Left hindlimb (tissue), 1 donor: Measurements from ENCODE around the gene SLC9B2.
A peak's percentile ranks its signal among the peaks of the same experiment; 100 is the strongest.

ENCODE experiments used
- DNase-seq: peaks from one replicate; pipeline ENCODE4 v3.0.0-alpha.2; 2018

The SLC9B2 gene, protein sequence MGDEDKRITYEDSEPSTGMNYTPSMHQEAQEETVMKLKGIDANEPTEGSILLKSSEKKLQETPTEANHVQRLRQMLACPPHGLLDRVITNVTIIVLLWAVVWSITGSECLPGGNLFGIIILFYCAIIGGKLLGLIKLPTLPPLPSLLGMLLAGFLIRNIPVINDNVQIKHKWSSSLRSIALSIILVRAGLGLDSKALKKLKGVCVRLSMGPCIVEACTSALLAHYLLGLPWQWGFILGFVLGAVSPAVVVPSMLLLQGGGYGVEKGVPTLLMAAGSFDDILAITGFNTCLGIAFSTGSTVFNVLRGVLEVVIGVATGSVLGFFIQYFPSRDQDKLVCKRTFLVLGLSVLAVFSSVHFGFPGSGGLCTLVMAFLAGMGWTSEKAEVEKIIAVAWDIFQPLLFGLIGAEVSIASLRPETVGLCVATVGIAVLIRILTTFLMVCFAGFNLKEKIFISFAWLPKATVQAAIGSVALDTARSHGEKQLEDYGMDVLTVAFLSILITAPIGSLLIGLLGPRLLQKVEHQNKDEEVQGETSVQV

DNA sequence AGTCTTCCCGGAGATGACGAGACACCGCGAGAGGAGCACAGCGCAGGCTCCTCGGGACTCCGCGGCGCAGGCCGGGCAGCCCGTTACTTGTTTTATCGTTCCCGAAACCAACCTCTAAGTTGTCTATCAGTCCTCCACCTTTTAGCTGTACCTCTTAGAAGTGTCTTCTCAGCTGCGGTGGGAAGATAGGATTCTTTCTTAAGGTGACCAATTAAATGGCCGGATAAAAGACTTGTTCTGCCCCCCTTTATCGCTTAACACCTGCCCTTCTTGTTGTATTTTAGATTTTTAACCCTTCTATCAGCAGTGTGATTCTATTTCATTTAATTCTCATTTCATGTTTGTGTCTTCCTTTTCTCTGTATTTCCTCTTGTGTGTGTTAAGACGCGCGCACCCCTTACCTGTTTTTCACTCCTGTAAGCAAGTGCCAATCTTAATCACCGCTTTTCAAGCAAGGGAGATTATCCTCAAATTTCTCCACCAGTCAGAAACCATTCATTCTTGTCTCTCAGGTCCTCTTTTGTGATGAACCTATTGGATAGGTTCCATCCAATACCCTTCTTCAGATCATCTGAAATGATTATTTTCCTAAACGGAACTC, at the start of gene SLC9B2:
TSS of gene SLC9B2 (minus strand) at position 15 of the 601 bp plus-strand sequence. CDS start 9,211 bp downstream, outside the sequence.
- no peak for DNase-seq

DNA sequence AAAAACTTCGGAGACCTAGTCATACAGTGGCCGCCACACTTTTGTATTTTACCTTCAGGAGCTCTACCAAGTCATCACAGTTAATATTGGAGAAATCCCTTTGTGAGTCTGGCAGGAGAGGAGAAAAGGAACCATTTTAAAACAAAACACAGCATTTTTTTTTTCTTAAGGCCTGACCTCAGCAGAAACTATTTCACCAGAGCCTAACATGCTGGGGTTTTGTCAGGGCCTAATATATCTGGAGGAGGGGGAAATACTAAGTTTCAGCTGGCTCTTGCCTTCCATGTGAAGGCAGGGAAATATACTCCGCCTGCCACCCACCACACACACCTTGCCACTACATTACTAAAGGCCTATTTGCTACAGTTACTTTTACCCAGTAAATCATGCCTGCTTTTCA, 49.6 kb upstream of the SLC9B2 start:
- no peak for DNase-seq

DNA sequence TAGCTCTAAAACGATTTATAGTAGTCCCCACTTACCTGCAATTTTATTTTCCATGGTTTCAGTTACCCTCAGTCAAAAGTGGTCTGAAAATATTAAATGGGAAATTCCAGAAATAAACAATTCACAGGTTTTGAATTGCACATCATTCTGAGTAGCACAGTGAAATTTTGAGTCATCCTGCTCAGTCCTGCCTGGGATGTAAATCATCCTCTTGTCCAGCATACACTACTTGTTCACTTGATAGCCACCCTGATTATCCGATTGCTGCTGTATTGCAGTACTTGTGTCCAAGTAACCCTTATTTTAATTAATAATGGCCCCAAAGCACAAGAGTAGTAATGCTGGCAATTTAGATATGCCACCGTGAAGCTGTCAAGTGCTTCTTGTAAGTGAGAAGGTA, 46.6 kb upstream of the SLC9B2 start:
- DNase-seq = no peak

- no peak for DNase-seq
Observed at GRCh38 chr4:103118166-103118565, 41.6 kb upstream of the SLC9B2 start.

DNA sequence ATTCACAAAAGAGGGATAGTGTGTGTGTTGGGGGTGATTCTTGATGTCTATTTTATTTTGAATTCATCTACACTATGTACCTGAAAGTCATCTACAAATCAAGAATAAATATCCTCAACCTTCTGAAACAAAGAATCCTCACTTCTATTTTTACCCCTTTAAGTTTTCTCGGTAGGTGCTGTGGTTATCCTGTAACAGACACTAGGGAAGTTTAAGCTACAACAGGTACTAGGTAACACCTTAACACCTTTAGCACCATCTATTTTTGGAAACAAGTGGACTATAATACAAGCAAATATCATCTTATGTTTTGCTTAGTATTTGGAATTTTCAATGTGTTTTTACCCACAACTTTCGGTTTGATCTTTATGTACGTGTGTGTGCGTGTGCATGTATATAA, 35.0 kb upstream of the SLC9B2 start:
- no peak for DNase-seq

DNA sequence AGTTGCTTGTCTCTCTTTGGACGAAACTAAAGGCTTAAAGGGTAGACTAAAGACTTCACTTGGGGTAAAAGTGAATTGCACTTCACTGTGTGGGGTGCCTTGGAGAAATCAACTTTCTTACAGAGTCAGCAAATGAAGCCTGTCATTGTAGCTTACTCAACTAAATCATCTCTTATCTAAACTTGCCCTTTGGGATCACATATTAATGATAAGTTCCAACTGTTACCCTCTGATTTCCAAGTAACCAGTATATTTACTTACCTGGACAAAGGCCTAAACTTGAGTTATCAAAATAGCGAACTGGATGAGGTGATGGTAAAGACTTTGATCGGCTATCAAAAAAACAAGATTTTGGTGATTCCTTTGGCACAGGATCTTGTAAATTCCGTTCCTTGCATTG, 32.0 kb upstream of the SLC9B2 start:
- DNase-seq = no peak

- DNase-seq = no peak
Observed at GRCh38 chr4:103105558-103106356, 29.2 kb upstream of the SLC9B2 start.

GRCh38 chr4:103104886-103105285, 28.3 kb upstream of the SLC9B2 start:
- DNase-seq = no peak

DNA sequence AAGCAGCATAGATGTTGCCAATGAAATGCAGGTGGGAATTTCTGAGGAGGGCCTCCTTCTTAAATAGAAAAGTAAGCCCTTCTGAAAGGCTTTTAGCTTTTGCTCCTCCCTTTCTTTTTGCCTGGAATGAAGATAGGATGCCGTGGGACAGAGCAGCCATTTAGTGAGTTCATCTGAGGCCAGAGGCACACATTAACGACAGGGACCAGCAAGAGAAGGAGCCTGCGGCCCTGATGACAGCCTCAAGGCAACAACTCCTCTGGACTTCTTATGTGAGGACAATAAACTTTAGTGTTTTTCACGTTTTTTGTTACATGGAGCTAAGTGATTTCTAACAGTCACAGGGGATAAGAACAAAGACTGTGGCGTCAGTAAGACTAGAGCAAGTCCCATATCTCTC, 24.1 kb upstream of the SLC9B2 start:
- DNase-seq = no peak

- DNase-seq = peak; percentile 67
Observed at GRCh38 chr4:103099691-103100392, 23.3 kb upstream of the SLC9B2 start, which contains the start of gene BDH2. Gene BDH2 (minus strand): TSS chr4:103099834. CDS start chr4:103096254, 3,580 bp downstream.

DNA sequence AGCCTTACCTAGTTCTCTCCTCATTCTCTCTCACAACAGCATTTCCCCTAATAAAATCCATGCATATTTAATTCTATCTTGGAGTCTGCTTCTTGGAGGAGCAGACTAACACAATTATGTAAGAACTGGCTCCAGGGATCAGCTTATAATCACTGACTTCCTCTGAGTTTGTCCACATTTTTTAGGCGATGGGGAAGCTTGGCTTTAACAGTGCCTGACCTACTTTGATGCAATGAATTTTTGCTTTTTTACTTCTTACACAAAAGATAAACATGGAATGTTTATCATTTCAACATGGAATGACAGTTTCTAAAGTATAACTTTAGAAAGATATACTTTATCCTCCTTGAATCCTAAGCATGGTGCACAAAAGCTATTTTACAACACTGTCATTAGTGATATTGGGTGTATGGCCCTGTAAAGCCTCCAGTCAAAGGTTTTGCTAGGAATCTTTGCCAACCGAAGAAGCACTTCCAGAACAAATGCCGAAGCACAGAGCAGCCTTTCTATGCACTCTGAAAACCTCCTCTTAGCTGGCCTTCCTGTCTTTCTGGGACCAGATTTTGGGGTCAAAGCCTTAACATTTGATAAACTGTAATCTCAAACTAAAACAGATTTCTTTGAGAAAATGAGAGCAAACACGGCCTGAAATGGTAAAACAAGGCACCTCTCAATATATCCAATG, 22.3 kb upstream of the SLC9B2 start:
- no peak for DNase-seq

- no peak for DNase-seq
Observed at GRCh38 chr4:103098341-103098740, 21.8 kb upstream of the SLC9B2 start.

DNA sequence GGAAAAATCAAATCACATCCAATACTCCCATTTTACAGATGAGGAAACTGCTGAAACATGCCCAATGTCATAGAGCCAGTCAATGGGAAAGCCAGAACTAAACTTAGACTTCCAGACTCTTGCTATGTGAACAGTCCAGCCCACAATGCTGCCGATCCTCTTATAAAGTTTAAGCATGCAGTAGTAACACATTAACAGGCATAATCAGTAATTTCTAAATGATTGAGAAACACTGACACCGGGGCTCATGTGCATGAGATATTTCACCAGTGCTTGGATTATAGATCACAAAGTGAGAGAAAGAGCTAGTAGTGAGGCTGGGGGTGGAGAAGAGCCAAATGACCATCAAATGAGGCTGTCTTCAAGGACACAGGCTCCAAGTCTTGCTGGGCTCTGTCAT, 20.6 kb upstream of the SLC9B2 start:
- DNase-seq = no peak

DNA sequence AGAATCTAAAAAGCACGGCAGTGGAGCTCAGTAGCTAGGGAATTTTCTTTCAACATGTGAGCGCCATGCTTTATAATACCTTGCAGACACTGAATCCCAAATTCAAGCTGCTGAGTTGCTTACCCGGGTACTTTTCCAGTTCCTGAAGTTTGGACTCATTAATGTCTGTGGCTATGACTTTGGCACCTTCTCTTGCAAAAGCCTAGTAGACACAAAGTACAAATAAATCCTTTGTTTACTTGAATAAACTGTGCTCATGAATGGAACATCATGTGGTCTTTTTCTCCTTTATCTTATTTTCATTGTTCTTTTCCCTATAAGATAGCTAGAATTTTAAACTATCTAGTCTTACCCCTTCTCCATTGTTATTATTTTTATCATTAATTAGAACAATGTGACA, 18.5 kb upstream of the SLC9B2 start:
- no peak for DNase-seq

GRCh38 chr4:103092245-103092644, 15.7 kb upstream of the SLC9B2 start:
- DNase-seq = no peak

DNA sequence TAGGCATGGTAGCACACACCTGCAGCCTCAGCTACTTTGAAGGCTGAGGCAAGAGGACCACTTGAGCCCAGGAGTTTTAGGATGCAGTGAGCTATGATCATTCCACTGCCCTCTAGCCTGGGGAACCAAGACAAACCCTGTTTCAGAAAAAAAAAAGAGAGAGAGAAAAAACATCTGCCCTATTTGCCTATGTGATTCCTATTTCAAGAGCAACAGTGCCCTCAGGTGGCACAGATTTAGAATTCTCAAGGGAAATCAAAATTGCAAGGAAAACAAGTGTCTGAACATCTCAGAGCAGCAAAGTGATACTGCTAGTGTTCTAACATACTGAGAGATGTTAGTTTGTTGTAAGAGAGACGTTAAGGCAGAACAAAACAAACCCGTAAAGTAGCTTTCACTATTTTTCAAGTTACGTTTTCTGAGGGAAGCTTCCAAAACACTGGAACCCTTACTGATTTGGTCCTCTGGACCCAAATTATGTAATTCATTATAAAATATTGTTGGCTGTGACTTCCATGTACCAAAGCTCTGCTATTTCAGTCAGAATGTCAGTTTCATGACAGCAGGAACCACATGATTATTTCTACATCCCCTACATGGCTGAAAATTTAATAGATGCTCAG, 15.2 kb upstream of the SLC9B2 start:
- no peak for DNase-seq

DNA sequence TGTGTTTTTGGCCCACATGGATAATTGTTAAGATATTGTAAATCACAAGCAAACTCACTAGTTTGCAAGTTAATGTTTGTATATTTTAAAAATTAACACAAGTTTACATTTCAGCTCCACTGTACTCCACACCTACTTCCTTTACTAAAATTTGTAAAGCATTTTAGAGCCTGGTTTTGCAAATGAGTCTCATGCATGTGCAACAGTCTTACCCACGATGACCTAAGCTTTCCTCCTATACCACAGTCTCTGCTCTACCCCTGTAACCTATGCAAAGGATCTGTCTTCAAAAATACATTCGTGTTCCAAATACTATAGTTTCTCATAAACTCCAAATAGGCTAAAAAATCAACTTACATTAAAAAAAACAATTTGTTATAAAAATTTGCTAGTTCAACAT, 12.9 kb upstream of the SLC9B2 start:
- no peak for DNase-seq

- no peak for DNase-seq
Observed at GRCh38 chr4:103086551-103086950, 10.0 kb upstream of the SLC9B2 start.

GRCh38 chr4:103085555-103086196, 9.1 kb upstream of the SLC9B2 start:
- no peak for DNase-seq

DNA sequence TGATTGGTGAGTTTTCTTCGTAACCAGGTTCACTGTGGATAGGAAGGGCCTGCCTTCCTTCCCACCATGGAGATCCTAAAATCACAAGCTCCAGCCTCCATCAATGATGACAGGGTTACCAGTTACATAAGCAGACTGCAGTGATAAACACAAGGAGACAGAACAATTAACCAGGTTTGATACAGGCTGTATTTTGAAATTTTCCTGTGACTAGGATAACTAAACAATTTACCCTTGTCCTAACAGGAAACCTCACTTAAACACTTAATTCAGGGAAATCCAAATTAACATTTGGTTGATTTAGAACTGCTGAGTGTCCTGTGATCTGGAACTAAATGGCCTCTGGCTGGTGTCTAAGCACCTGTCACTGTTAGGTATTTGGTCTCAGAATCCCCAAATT, 3.1 kb upstream of the SLC9B2 start:
- no peak for DNase-seq
